Endodermal cell (in vitro differentiated cells): ENCODE data around the gene TAF12. TPM values are rescaled to one million over a fixed set of nuclear protein-coding genes. Genes with fewer than 3 reads are reported as not detected.
A peak's percentile ranks its signal among the peaks of the same experiment; 100 is the strongest.
"Not testable (repeated sequence)": the region's sequence is repeated elsewhere in the genome, so short reads cannot be mapped to it uniquely, and the experiment has no call there.

ENCODE experiments used
- DNase-seq: peaks from one replicate; pipeline ENCODE4 v3.0.0-alpha.2; 2017
- H3K27ac ChIP-seq: 2 replicates; pipeline ENCODE4 v1.5.1; 2013; ENCODE audit warnings: mild to moderate bottlenecking, low read depth, low read length, moderate library complexity
- H3K27me3 ChIP-seq: 2 replicates; pipeline ENCODE4 v1.6.1; 2013; ENCODE audit warnings: mild to moderate bottlenecking, low read length, moderate library complexity; ENCODE audit not compliant: insufficient read depth, control insufficient read depth, poor library complexity, severe bottlenecking
- H3K36me3 ChIP-seq: 2 replicates; pipeline ENCODE4 v1.7.0; 2013; ENCODE audit warnings: mild to moderate bottlenecking, low read length, moderate library complexity; ENCODE audit not compliant: control insufficient read depth, insufficient read depth
- H3K4me1 ChIP-seq: one replicate; pipeline ENCODE4 v1.7.0; 2013; ENCODE audit warnings: low read length; ENCODE audit not compliant: control insufficient read depth, insufficient read depth
- H3K4me3 ChIP-seq: 2 replicates; pipeline ENCODE4 v1.5.1; 2013; ENCODE audit warnings: mild to moderate bottlenecking, low read length, moderate library complexity
- H3K9ac ChIP-seq: 2 replicates; pipeline ENCODE4 v1.6.1; 2013; ENCODE audit warnings: mild to moderate bottlenecking, low read length, moderate library complexity; ENCODE audit not compliant: poor library complexity, severe bottlenecking; ENCODE audit errors: extremely low read depth
- H3K9me3 ChIP-seq: 2 replicates; pipeline ENCODE4 v1.6.1; 2013; ENCODE audit warnings: mild to moderate bottlenecking, low read length, moderate library complexity; ENCODE audit not compliant: control insufficient read depth
- H3K27ac Mint-ChIP-seq: 2 replicates; pipeline ENCODE4 v1.8.0; 2020; ENCODE audit warnings: mixed read lengths
- H3K27me3 Mint-ChIP-seq: 2 replicates; pipeline ENCODE4 v1.8.0; 2021; ENCODE audit warnings: mild to moderate bottlenecking, mixed read lengths; ENCODE audit not compliant: insufficient read depth
- H3K36me3 Mint-ChIP-seq: 2 replicates; pipeline ENCODE4 v1.8.0; 2020; ENCODE audit warnings: low read depth, mixed read lengths
- H3K4me1 Mint-ChIP-seq: 2 replicates; pipeline ENCODE4 v1.8.0; 2020; ENCODE audit warnings: mixed read lengths
- H3K4me3 Mint-ChIP-seq: 2 replicates; pipeline ENCODE4 v1.8.0; 2020; ENCODE audit warnings: mild to moderate bottlenecking, moderate library complexity, mixed read lengths
- H3K9me3 Mint-ChIP-seq: 2 replicates; pipeline ENCODE4 v1.8.0; 2020; ENCODE audit warnings: mild to moderate bottlenecking, mixed read lengths
- WGBS, 2 experiments: methylation state at CpG; one replicate each; pipeline versions ENCODE4 v1.1.5 to v1.1.7; 2013; ENCODE audit warnings: missing lambda C conversion rate in 2 of 2, mixed read lengths in 1 of 2; ENCODE audit not compliant: insufficient coverage in 1 of 2, insufficient read length in 1 of 2; 5-methylcytosine and 5-hydroxymethylcytosine counted together
- long read RNA-seq, 4 experiments: library from polyadenylated mRNA in 2 of 4; library from RNA in 1 of 4; library from capped mRNA in 1 of 4; stranded (forward) in 3 of 4; unstranded in 1 of 4; transcript quantifications; one replicate each; pipeline ENCODE4 v2.0.0, GENCODE V29; 2020 to 2021; ENCODE audit warnings: inconsistent platforms in 1 of 4
- polyA plus RNA-seq, 2 experiments: library from polyadenylated mRNA; stranded (reverse); fragments of 50-300 nt; gene quantifications; one replicate each; pipeline ENCODE4 v1.2.3, GENCODE V29; 2013
- total RNA-seq, 2 donors: library from RNA; stranded (reverse); fragmentation: NEBNext Ultra II Directional in 1 of 2; extraction: Animal tissue kit (Norgen Biotek cat#: 25700) in 1 of 2; gene quantifications; 2 replicates in 1 of 2; 3 replicates in 1 of 2; pipeline ENCODE4 v1.2.1, GENCODE V29; 2021
- TF ChIP-seq, protein P1 (sequence below): fragments of 200-600 bp; sonication (generic); conservative IDR thresholded peaks from 2 replicates; pipeline ENCODE4 v1.5.0; 2021; ENCODE audit warnings: antibody characterized with exemption, mild to moderate bottlenecking

TAF12 gene, protein sequence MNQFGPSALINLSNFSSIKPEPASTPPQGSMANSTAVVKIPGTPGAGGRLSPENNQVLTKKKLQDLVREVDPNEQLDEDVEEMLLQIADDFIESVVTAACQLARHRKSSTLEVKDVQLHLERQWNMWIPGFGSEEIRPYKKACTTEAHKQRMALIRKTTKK
- total RNA-seq: 10 to 100 TPM; 29.3 to 39.5 TPM
- polyA plus RNA-seq (2013, experiment 1 of 2): 26.1 TPM
- 24.0 TPM for polyA plus RNA-seq (2013, experiment 2 of 2)
- long read RNA-seq, experiment 1, transcript TAF12-202 (6 exons, 1,334 nt): major isoform, 16 of 20 reads
- long read RNA-seq, experiment 1, partial matches to known transcripts: 4 of 20 reads
- long read RNA-seq, experiment 1, other reads (novel, unspliced or antisense): 0 of 20 reads
- long read RNA-seq, experiment 2, transcript TAF12-202 (6 exons, 1,334 nt): major isoform, 61 of 72 reads
- long read RNA-seq, experiment 2, partial matches to known transcripts: 3 of 72 reads
- long read RNA-seq, experiment 2, other reads (novel, unspliced or antisense): 7 of 72 reads
- long read RNA-seq, experiment 3, transcript TAF12-202 (6 exons, 1,334 nt): major isoform, 58 of 66 reads
- long read RNA-seq, experiment 3, partial matches to known transcripts: 0 of 66 reads
- long read RNA-seq, experiment 3, other reads (novel, unspliced or antisense): 5 of 66 reads
- long read RNA-seq, experiment 4, transcript TAF12-202 (6 exons, 1,334 nt): major isoform, 81 of 86 reads
- long read RNA-seq, experiment 4, partial matches to known transcripts: 0 of 86 reads
- long read RNA-seq, experiment 4, other reads (novel, unspliced or antisense): 1 of 86 reads

DNA sequence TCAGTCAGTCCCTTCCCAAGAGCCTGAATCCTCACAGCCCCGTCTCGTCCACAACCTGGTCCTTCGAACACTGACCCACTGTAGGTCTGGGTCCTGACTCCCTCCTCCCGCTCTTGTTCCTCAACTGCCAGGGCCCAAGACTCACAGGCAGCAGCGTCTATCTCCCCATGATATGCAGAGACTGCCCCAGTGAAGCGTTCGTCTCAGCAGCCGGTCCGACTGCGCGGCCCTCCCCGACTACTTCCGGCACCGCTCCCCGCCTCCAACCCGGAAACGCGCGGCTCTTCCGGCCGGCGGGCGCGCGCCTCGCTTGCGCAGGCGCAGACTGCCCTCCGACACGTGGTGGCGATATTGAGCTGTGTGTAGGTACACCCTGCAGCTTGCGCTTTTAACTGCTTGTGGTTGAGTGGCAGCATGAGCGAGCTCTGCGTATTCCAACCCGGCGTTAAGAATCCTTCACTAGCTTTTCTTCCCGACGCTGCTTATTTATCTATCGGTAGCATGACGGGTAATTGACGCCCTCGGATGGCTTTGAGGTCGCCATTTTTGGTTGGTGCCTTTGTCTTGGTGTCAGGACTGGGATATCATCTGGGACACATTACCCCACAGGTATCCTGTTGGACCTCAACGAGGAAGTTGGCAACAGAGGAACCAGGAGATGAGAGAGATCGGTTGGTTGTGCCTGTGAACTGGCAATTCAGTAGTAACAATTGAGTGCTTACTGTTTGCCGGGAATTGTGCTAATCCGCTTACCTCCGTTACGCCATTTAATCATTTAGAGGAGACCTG is at the start of gene TAF12:
Gene TAF12 (minus strand): TSS at position 221 of the 789 bp plus-strand sequence. CDS start 20,986 bp downstream, outside the sequence.
- Mint-ChIP-seq H3K27ac (peak within 1 kb of the TSS; percentile 98), H3K36me3 (no peaks in the 10 kb centered on the region), H3K4me3 (peak within 1 kb of the TSS; percentile 99), H3K4me1 (peaks cover 28% of the 10 kb centered on the region), H3K27me3 (no peaks in the 10 kb centered on the region), H3K9me3 (no peaks in the 10 kb centered on the region)
- Histone ChIP-seq H3K36me3 (no peaks in the 10 kb centered on the region), H3K4me3 (peak within 1 kb of the TSS; percentile 96), H3K27ac (peak within 1 kb of the TSS; percentile 84), H3K27me3 (no peaks in the 10 kb centered on the region), H3K9ac (peak within 1 kb of the TSS; percentile 94), H3K4me1 (no peaks in the 10 kb centered on the region), H3K9me3 (no peaks in the 10 kb centered on the region)
- DNase-seq: peak; percentile 97
- WGBS, 2 experiments: 5 to 8% methylated on average over 45 to 49 of the region's 49 CpGs
- TF ChIP-seq, protein P1, sequence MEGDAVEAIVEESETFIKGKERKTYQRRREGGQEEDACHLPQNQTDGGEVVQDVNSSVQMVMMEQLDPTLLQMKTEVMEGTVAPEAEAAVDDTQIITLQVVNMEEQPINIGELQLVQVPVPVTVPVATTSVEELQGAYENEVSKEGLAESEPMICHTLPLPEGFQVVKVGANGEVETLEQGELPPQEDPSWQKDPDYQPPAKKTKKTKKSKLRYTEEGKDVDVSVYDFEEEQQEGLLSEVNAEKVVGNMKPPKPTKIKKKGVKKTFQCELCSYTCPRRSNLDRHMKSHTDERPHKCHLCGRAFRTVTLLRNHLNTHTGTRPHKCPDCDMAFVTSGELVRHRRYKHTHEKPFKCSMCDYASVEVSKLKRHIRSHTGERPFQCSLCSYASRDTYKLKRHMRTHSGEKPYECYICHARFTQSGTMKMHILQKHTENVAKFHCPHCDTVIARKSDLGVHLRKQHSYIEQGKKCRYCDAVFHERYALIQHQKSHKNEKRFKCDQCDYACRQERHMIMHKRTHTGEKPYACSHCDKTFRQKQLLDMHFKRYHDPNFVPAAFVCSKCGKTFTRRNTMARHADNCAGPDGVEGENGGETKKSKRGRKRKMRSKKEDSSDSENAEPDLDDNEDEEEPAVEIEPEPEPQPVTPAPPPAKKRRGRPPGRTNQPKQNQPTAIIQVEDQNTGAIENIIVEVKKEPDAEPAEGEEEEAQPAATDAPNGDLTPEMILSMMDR: peak; percentile 50

DNA sequence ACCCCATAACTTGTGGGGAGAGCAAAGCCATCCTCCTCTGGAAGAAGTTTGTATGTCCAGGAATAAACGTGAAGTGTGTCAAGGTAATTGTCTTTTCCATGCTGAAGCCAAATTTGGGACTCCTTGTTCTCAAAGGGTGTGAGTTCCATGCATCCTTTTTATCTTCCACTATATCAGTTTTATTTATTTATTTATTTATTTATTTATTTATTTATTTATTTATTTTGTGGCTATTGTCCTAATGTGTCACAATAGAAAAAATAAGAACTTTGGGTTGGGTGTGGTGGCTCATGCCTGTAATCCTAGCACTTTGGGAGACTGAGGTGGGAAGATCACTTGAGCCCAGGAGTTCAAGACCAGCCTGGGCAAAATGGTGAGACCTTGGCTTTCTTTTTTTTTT is 48.8 kb upstream of the TAF12 start:
- H3K27ac Mint-ChIP-seq, DNase-seq, H3K4me1 ChIP-seq, H3K4me3 ChIP-seq, H3K4me3 Mint-ChIP-seq, H3K27ac ChIP-seq, H3K27me3 Mint-ChIP-seq, H3K9ac ChIP-seq, H3K9me3 ChIP-seq, H3K9me3 Mint-ChIP-seq, H3K4me1 Mint-ChIP-seq, H3K27me3 ChIP-seq: not testable (repeated sequence)
- WGBS, 2 experiments: 100% methylated on average over 1 of the region's 1 CpG
- peaks cover 57% of the 10 kb centered on the region for H3K36me3 ChIP-seq
- peaks cover 54% of the 10 kb centered on the region for H3K36me3 Mint-ChIP-seq

DNA sequence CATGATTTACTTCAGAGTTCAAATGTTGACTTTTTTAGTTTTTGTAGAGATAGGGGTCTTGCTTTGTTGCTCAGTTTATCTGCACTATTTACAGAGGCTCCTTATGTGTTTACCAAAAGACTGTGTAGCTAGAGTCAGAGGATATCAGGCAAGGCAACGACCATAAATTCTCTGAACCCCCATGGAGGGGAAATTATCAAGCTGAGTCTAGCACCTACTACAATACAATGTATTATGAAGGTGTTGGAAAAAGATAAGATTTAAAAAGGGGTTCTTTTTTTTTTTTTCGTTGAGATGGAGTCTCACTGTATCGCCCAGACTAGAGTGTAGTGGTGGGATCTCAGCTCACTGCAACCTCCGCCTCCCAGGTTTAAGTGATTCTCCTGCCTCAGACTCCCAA is 42.1 kb upstream of the TAF12 start:
- Mint-ChIP-seq H3K4me1 (peaks cover 28% of the 10 kb centered on the region), H3K36me3 (peaks cover 48% of the 10 kb centered on the region), H3K27ac (peak overlapping the region; percentile 82), H3K27me3 (no peaks in the 10 kb centered on the region), H3K4me3 (no peak overlapping the region), H3K9me3 (no peaks in the 10 kb centered on the region)
- TF ChIP-seq, protein P1: no peak
- Histone ChIP-seq H3K9me3 (no peaks in the 10 kb centered on the region), H3K4me1 (no peaks in the 10 kb centered on the region), H3K4me3 (no peak overlapping the region), H3K27ac (no peak overlapping the region), H3K27me3 (no peaks in the 10 kb centered on the region), H3K36me3 (peaks cover 33% of the 10 kb centered on the region), H3K9ac (no peak overlapping the region)
- DNase-seq: no peak
- 55 to 90% methylated on average over 2 to 4 of the region's 4 CpGs for WGBS, 2 experiments
